NCI-H2029 treated with DMSO at 0.1 percent for 48 hours (cell line): ENCODE results near the gene MLN.

ENCODE experiments used
- DNase-seq: peaks from one replicate; lab custom pipeline; 2025; lab: John Stamatoyannopoulos, UW

The MLN gene

DNA sequence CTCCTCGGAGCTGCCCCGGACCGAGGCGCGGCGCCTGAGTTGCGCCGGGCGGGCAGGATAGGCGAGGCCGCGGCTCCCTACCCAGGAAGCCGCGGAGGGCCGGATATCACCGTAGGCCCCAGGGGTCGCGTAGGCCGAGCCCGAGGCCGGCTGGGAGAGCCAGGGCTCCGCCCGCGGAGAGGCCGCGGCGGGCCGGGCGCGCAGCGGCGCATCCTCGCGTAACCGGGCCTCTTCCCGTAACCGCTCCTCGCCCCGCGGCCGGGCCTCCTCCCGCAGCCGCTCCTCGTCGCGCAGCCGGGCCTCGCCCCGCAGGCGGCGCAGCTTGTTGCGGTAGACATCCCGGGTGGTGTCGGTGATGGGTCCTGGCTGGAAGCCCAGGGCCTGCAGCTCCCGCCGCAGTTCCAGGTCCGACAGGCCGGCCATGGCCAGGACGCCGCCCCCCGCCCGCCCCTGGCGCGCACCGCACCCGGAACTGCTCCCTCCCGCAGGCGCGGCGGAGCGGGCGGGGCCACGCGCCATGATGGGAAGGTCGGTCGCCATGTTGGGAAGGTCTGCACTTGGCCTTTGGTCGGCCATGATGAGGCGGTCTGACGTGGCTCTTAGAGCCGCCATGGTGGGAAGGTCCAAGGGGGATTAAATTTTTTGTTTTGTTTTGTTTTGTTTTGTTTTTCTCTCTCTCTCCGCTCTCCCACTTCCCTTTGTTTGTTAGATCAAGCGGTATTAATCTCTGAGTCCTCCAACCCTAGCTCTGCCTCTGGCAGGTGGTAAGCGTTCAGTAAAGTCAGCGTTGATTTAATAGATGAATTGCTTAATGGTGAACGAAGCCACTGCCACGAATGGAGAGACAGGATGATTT, 14.9 kb downstream of the MLN start, which contains the start of gene LEMD2:
LEMD2 (minus strand) TSS at position 437 of the 856 bp plus-strand sequence; CDS start at position 423, 14 bp downstream.
- peak; percentile 70 for DNase-seq

DNA sequence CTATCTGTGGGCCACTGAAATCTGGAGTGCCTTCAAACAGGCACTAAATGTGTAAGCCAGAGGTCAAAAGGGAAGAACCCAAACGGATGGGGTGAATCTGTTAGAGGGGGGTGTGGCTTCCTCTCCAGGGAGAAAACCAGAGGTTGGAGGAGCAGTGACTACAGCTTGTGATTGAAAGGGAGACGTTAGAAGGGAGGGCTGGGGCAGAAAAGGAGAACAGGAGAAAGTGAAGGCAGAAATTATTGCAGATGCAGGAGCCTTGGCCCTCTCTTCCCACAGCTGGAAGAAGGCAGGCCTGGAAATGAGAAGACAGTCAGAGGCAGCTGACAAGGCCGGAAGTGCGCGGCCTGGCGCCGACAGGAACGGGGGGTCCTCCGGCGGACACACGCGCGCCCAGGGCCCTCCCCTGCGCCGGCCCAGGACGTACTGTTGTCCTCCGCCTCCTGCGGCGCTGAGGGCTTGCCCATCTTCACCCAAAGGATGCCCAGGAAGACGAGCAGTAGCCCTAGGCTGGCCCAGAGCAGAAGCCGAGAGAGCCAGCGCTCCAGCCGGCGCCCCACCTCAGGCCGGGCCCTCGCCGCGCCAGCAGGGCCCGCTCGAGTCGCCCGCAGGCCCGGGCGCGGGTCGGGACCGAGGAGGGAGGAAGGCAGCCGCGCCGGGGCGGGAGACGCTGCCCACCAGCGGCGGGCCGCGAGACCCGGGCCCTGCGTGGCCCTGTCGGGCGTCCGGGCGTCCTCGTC, 15.7 kb downstream of the MLN start:
- no peak for DNase-seq

DNA sequence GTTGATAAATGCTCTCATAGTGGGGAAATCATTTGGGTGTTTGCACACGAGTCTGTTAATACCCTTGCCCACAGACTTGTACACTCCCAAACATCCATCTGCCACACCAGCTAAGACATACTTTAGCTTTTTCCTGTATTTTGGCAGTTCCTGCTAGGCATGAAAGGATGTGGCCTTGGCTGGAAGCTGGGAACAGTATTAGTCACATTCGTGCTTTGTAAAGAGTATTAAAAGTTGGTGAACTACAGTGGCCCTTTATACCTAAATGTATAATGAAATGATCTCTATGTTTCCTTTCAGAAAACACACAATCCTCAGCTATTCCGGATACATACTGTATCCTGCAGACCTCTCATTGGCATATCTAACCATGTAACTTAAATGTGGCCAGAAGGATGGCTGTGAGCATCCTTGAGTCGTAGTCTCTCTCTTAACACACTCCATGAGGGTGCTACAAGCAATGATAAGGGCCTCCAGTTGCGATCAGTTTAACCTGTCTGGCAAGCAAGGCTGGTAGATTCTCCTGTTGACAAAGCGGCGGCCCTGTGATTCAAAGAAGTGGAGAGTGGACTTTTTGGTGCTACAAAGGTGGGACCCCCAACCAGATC, 16.4 kb downstream of the MLN start:
- DNase-seq = no peak

DNA sequence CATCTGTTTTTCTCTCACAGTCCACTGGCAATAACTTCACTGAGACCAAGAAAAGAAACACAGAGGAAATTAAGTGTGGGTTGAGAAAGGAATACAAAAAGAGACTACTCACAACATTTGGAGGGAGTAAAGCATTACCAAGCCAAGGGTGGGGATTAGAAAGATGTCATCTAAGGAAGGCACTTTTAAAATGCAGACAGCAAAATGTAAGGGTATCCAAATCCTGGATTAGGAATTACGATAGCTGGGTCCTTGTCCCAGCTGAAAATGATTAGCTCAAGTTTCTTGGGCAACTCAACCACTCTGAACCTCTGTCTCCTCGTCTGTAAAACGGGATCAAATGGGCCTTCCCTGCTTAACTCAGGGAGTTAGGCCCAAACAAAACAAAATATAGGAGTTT, 17.1 kb downstream of the MLN start:
- no peak for DNase-seq

DNA sequence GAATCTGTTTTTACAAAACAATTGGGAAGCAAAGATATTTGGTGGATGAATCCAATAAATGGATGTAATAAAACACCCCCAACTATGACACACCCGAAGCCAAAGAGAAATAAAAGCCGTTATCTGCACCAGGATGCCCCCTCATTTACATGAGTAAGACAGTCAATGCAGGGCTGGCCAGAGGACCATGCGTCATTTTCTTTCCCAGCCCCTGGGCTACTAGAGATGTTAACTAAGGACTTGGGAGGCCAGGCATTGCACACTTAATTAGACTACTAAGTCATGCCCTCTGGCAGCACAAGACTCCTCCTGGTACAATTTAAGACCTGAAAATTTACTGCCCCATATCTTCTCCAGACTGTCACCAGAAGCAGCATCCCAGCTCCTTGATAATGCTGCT, 18.0 kb downstream of the MLN start:
- DNase-seq = no peak

DNA sequence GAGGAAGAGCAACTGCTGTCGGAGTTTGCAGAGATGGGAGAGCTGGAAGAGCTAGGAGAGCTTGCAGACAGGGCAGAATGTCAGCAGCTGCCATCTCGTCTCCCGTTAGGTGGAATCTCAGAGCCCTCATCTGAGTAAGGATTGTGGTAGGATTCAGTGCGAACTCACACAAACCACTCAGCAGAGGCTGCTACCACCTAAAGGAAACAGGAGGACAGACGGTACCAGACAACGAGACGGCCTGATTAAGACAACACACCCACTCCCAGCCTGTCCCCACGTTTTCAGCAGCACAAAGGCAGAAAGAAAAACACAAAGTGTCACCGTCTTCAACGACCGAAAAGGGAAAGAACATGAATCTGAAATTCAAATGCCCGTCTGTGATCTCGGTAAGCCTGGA, 19.0 kb downstream of the MLN start:
- no peak for DNase-seq

DNA sequence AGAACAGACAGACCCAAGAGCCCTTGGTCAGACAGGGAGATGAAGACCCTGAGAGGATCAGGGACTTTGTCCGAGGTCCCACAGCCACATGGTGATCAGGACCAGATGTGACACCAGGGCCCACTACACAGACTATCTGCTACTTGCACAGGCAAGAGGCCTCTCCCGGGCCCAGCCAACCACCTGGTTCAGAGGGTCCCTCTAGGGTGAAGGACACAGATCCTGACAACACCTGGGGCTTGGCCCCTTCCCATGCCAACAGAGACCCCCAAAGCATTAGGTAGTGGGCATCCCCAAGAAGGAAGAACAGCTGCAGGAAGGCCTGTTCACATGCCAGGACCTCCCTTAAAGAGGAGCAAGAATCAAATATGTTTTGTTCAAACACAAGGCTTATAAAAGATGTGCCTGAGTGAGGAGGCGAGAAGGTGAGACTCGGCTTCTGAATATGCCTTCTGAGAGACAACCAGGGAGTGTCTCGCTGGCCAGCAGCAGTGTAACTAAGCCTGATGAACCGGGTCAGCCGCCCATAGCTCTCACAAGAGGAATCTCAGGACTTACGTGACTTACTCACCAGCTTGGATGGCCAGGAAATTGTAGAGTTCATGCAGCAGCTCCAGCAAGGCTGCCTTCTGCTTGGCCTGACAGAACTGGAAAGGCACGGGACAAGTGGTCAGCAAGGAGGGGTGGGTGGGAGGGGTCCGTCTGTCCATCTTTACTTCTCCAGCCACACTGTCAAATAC, 19.9 kb downstream of the MLN start:
- DNase-seq = no peak

DNA sequence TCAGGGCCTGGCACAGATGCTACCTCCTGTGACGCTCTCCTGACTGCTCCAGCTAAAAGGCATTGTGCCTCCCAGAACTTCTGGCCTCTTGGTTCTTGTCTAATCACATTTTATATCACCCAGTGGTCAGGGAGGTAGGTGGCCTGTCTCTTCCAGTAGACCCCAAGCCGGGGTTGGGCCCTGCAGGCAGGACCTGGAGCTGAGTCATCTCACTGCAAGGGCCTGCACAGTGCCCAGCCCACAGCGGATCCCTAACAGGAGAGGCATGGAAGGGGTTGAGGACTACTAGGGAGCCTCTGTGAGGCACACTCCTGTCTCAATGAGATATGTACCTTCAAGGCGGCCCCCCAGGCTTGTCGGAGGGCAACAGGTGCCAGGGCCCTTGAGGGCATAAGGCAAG, 21.2 kb downstream of the MLN start:
- no peak for DNase-seq

DNA sequence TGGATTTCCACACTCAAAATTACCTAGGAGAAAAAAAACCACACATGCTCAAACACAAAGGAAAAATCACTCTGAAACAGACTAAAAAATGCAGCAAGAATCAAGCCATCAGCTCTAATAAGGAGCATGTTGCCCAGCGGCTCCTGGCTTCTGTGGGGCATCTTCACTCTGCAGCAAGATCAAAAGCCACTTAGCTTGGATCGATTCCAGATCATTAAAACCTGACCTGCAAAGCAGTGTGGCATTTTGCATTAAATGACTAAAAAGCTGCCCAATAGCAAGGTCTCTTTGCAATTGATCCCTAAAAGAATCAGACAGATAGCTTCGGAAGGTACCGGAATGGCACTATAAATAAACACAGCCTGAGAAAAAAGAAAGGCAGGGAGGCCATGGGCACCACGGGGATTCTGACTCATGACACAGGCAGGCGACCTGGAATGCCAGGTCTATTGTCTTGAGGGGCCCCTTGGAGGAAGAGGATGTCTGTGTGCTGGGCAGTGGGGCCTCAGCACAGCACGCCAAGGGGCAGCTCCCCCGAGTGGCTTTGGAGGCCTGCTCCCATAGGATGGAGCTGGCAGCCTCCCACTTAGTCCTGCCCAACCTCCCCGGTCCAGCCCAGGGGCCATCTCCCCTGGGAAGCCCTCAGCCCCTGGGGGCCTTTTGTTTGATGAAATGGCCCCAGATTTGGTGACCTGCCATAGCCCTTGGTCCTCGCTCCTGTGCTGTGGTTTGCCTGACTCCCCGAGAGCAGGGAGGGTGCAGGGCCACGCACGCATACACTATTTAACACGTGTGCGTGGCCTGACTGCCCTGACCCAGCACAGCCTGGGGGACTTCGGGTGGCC, 22.4 kb downstream of the MLN start:
- DNase-seq = no peak

DNA sequence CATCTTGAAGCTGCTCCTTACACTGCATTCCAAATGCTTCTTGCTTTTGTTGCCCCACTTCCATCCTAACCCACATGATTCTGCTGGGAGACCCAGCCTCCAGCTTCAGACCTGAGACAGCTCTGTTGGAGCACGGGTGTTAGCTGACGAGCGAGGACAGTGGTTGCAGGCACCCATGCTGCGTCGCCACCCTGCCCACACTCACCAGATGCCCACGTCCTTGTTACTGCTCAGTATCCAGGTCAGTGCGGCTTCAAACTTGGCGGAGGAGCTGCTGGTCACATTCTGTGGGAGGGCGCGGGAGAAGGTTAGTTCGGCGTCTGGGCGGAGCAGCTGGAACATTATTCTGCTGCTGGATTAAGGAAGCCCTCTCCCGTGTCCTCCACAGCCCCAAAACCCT, 23.9 kb downstream of the MLN start:
- no peak for DNase-seq

DNA sequence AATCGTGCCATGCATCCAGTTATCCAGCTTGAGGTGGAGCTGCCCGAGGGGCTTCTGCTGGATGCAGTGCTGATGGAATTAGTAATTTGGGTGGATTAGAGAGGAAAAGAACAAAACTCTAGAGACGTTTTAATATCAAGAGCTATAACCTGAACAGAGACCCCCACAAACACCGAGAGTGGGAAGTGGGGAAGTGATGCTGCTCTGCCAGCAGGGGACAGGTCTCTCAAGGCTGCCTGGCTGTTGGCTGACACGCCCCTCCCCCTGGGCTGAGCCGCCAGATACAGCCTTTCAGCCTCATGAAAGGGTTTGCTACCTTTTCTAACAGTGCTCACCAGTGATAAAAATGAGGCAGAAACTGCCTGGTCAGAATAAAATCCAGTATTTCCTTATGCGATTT, 24.5 kb downstream of the MLN start:
- no peak for DNase-seq

DNA sequence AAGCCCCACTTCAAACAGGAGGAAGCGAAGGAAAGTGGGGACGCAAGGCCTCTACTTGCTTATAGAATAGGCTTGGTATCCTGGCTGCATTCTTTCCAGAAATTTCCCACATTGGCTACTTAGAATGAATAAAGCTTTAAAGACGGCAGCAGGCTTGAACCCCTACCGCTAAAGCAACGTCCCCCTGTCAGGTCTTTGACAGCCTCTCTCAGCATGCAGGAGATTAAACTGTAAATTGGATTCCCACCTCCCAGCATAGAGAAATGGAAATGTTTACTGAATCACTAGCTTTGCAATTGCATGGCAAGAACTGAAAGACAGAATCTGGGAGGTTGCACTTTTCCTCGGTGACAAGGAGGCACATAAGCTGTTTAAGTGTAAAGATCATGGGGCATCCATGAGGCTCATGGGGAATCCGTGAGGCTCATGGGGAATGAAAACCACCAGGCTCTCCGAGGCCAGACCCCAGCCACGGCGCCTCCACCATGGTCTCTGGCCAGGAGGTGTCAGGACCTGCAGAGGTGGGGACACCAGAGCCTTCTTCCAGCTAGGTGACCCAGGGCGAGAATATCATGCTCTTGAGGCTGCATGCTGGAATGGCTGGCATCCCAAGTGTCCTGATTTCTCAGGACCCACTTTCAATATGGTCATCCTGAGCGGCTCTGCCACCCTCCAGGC, 25.2 kb downstream of the MLN start:
- no peak for DNase-seq

DNA sequence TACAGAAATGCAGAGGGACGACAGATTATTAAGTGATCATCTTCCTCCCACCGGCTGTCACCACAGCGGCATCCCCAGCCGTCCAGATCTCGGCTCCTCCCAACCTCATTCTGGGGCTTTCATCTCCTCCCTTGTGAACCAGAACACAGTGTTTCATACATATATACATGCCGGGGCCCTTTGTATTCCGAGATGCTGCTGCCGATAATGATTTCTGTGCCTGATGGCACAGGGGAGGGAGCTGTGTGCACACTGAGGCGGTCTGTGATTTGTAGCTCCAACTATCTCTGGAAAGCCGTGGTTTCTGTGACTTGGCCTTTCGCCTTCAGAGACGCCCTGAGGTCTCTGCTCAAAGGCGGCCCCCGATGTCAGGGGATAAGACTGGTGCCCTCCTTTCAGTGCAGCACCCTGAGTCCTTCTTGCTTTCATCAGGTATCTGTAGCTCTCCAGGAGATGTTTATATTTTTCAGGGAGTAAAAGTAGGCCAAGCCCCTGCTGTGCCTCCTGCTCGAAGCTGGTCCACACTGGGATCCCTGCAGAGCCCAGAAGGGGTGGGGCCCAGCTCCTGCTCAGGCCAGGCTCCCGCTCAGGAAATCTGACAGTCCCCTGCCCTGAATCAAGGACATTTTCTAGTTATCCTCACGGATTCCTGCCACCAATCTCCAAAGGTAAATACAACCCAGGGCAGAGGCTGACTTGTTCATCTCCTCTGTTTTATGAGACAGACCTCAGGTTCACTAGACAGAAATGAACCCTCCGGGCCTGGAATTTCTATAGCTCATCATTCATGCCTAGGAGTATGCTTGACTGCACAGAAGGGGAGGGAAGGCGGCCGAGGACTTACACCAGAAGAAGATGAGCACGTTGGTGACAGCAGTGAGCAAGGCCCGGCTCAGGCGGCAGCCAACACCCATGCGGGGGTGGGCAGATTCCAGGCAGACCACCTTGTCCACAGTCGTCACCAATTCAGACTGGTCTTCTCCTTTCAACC, 26.1 kb downstream of the MLN start:
- DNase-seq = no peak

DNA sequence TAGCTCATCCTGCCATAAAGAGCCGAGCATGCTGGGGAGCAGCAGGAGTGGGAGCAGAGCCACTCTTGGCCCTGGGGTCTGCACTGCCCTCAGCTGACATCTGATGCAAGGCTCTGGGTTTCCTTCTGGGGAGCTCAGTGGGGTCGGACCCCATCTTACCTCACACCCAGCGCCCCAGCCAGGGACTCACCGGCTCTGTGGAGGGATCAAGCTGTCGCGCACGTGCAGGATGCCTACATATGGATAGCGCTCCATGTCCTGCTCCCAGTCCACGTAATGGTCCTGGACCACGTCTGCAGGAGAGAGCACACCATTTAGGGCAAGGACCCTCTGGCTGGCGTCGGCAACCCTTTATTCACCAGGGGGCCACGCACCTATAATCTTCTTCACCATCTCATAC, 27.0 kb downstream of the MLN start:
- no peak for DNase-seq

DNA sequence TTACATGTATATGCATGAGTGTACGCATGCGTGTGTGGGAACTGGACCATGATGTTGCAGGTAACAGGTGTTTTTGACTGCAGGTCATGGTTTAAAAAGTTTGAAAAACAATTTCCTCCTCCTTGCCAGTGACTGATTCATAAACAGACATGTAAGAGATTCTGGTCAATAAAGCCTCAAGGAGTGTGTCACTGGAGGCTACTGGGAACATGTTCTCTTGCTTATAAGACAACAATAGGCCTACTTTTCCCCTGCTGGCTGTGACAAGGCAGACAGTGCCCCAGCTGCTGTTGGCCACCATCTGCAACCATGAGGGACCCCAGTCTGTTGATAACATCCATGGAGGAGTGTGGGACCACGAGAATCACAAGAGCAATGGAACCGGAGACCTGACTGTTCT, 27.6 kb downstream of the MLN start:
- DNase-seq = no peak

DNA sequence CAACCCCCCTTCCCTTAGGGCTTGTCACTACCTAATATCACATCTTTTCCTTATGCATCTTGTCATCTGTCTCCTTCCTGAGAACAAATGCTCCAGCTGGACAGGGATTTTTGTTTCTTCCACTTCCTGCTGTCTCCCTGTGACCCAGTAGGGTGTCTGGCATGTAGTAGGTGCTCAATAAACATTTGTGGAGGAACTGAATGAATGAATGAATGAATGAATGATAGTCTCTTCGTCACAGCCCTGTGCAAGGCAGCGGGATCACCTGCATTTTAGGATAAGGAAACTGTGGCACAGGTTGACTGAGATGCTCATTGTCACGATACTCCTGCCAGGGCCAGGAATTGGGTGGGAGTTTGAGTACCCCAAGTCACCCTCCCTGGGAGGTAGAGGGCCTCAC, 29.0 kb downstream of the MLN start:
- no peak for DNase-seq

DNA sequence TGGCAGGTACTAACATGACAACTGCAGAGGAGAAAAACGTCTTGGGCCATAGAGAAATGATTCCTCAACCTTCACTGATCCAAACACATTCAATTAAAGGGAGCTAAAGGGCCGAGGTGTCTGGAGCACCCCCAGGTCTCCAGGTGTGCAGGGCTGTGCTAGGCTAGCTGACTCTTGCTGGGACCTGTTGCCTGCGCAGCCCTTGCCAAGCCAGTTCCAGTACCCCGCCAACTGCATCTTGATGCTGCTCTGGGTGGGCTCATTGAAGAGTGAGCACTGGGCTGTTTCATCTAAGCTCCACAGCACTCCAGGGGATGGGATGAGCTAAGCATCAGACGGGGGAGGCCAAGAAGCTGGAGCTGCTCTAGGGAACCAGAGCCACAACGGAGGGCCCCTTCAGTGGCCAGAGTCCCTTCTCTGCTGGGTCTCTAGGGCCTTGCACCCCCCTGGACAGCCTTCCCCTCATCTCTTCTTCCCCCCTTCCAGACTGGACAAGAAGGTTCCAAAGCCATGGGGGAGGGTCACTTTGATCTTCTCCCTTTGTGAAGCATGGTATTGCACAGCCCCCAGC, 30.8 kb downstream of the MLN start:
- DNase-seq = no peak

DNA sequence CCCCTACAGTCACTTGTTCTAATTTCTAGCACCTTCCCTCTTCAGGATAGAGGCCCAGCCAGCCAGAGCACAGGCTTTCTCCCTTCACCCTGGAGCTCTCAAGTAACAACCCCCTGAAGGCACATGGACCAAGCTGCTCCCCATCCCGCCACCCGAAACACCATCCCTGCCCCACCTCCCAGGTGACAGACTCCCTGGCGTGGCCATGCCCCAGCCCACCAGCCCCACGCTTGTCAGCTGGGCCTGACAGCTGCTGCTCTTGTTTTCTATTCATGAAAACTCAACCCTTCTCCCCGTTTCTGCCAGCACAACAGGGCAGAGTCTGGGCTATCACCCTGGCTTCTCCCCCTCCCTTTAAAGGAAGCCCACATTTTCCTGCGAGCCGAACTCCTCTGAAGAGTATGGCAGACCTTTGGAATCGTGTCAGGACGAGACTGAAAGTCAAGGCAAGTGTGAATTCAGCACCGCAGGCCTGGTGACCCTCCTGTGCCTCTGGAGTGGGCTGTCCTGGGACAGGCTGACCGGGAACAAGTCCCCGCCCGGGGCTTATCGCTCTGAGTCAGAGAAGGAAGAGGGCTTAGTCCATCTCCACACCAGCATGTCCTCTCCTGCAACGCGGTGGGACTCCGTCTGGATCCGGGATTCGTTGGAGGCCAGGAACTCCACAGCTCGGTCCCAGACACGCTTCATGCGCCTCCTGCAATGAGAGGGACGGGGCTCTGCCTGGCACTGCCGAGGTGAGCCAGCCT, 31.5 kb downstream of the MLN start:
- DNase-seq = no peak
